Keratinocyte (primary cell): ENCODE measurements around the gene PCDHGB3. TPM values are rescaled to one million over a fixed set of nuclear protein-coding genes. Genes with fewer than 3 reads are reported as not detected.

ENCODE experiments used
- DNase-seq: peaks from one replicate; pipeline ENCODE4 v3.0.0-alpha.2; 2011; ENCODE audit warnings: low read depth, missing footprints, low spot score
- FAIRE-seq: peaks from 2 replicates; lab custom pipeline; 2011; peaks lifted over from hg19 to GRCh38; lab: Jason Lieb, UNC
- H2AFZ ChIP-seq: 2 replicates; pipeline ENCODE4 v1.6.0; 2012; ENCODE audit warnings: low read length, control low read depth, inconsistent platforms; ENCODE audit not compliant: control insufficient read depth
- H3K27ac ChIP-seq: 2 replicates; pipeline ENCODE4 v1.5.1; 2011; ENCODE audit warnings: low read length; ENCODE audit not compliant: control insufficient read depth, insufficient read depth
- H3K27me3 ChIP-seq: 3 replicates; pipeline ENCODE4 v1.6.0; 2011; ENCODE audit warnings: low read length; ENCODE audit not compliant: control insufficient read depth, insufficient read depth; ENCODE audit errors: extremely low read depth
- H3K36me3 ChIP-seq, 2 experiments: 2 replicates in 1 of 2; 3 replicates in 1 of 2; pipeline ENCODE4 v1.5.1; 2011; ENCODE audit warnings: low read length in 2 of 2, mild to moderate bottlenecking in 1 of 2; ENCODE audit not compliant: control insufficient read depth in 2 of 2, insufficient read depth in 2 of 2; ENCODE audit errors: extremely low read depth in 1 of 2
- H3K4me1 ChIP-seq: 3 replicates; pipeline ENCODE4 v1.5.1; 2011; ENCODE audit warnings: low read length; ENCODE audit not compliant: control insufficient read depth, insufficient read depth; ENCODE audit errors: extremely low read depth
- H3K4me2 ChIP-seq: 3 replicates; pipeline ENCODE4 v1.6.0; 2011; ENCODE audit warnings: low read depth, low read length; ENCODE audit not compliant: control insufficient read depth, insufficient read depth; ENCODE audit errors: extremely low read depth
- H3K4me3 ChIP-seq, 3 experiments: fragments of 200-600 bp in 1 of 3; sonication (generic) in 1 of 3; 2 replicates in 2 of 3; 3 replicates in 1 of 3; pipeline ENCODE4 v1.5.1; 2011 to 2016; ENCODE audit warnings: low read length in 3 of 3, mild to moderate bottlenecking in 3 of 3, control low read depth in 2 of 3, inconsistent platforms in 1 of 3, low read depth in 1 of 3, mixed read lengths in 1 of 3, mixed run types in 1 of 3, moderate library complexity in 1 of 3; ENCODE audit not compliant: control insufficient read depth in 2 of 3, insufficient read depth in 2 of 3; ENCODE audit errors: extremely low read depth in 1 of 3
- H3K79me2 ChIP-seq: 2 replicates; pipeline ENCODE4 v1.6.0; 2012; ENCODE audit warnings: low read length; ENCODE audit not compliant: control insufficient read depth, insufficient read depth
- H3K9ac ChIP-seq: 3 replicates; pipeline ENCODE4 v1.6.0; 2011; ENCODE audit warnings: low read length; ENCODE audit not compliant: control insufficient read depth, insufficient read depth; ENCODE audit errors: extremely low read depth
- H3K9me1 ChIP-seq: 3 replicates; pipeline ENCODE4 v1.6.0; 2011; ENCODE audit warnings: low read length; ENCODE audit not compliant: control insufficient read depth, insufficient read depth; ENCODE audit errors: extremely low read depth
- H3K9me3 ChIP-seq: 2 replicates; pipeline ENCODE4 v1.5.1; 2012; ENCODE audit warnings: low read depth, low read length; ENCODE audit not compliant: control insufficient read depth
- H4K20me1 ChIP-seq: 3 replicates; pipeline ENCODE4 v1.6.0; 2011; ENCODE audit warnings: low read length; ENCODE audit not compliant: control insufficient read depth, insufficient read depth; ENCODE audit errors: extremely low read depth
- EZH2 ChIP-seq: IDR thresholded peaks from one replicate; pipeline ENCODE4 v1.6.1; 2012; ENCODE audit warnings: inconsistent platforms, mild to moderate bottlenecking, low read length, moderate library complexity
- dilution Hi-C: fragments of 300-500 bp; cut with MboI; formaldehyde crosslinking; loops from one replicate; pipeline ENCODE4 v1.7.0; 2020; ENCODE audit warnings: low sequenced_read_pairs; ENCODE audit not compliant: extremely low pct_ligation_motif_present
- polyA plus RNA-seq, 5 experiments: library from polyadenylated mRNA; depleted of rRNA in 3 of 5; stranded (reverse) in 3 of 5; stranded (forward) in 1 of 5; unstranded in 1 of 5; fragments of >200 nt; gene quantifications; 1 replicate in 1 of 5; 2 replicates in 3 of 5; 3 replicates in 1 of 5; pipeline versions ENCODE4 v1.2.1 to v1.2.3, GENCODE V29; 2011 to 2012; ENCODE audit warnings: missing spikeins in 2 of 5, low read depth in 1 of 5, low replicate concordance in 1 of 5
- TF ChIP-seq, protein P1 (sequence below), 3 experiments: IDR thresholded peaks in 1 of 3; conservative IDR thresholded peaks in 1 of 3; optimal IDR thresholded peaks in 1 of 3; 2 replicates in 2 of 3; 3 replicates in 1 of 3; pipeline versions ENCODE3 to v1.5.1; 2011; ENCODE audit warnings: low read length in 3 of 3, mild to moderate bottlenecking in 3 of 3, moderate library complexity in 2 of 3, control low read depth in 1 of 3, inconsistent platforms in 1 of 3; ENCODE audit not compliant: insufficient read depth in 2 of 3; ENCODE audit errors: extremely low read depth in 1 of 3

PCDHGB3 gene
- polyA plus RNA-seq, 1 donor (not counting 4 experiments of a cell fraction or from before 2014, with no cell fraction given) = 0.18 TPM

- Histone ChIP-seq H3K36me3 (no peaks in the 10 kb centered on the region), H3K4me3 (no peak overlapping the region), H3K9me1 (no peaks in the 10 kb centered on the region), H3K4me2 (no peak overlapping the region), H3K4me1 (no peaks in the 10 kb centered on the region), H3K27ac (no peak overlapping the region), H2AFZ (no peak overlapping the region), H4K20me1 (no peaks in the 10 kb centered on the region), H3K9ac (no peak overlapping the region), H3K79me2 (no peaks in the 10 kb centered on the region), H3K27me3 (peaks cover 17% of the 10 kb centered on the region), H3K9me3 (peaks cover 14% of the 10 kb centered on the region)
- DNase-seq = no peak
- TF ChIP-seq EZH2 = no peak
- TF ChIP-seq, protein P1, sequence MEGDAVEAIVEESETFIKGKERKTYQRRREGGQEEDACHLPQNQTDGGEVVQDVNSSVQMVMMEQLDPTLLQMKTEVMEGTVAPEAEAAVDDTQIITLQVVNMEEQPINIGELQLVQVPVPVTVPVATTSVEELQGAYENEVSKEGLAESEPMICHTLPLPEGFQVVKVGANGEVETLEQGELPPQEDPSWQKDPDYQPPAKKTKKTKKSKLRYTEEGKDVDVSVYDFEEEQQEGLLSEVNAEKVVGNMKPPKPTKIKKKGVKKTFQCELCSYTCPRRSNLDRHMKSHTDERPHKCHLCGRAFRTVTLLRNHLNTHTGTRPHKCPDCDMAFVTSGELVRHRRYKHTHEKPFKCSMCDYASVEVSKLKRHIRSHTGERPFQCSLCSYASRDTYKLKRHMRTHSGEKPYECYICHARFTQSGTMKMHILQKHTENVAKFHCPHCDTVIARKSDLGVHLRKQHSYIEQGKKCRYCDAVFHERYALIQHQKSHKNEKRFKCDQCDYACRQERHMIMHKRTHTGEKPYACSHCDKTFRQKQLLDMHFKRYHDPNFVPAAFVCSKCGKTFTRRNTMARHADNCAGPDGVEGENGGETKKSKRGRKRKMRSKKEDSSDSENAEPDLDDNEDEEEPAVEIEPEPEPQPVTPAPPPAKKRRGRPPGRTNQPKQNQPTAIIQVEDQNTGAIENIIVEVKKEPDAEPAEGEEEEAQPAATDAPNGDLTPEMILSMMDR (optimal IDR thresholded peaks at IDR 0.05 in 1 of 3, IDR thresholded peaks at IDR 0.05 in 1 of 3, conservative IDR thresholded peaks at IDR 0.05 in 1 of 3; ENCODE audit: extremely low read depth in 1 of 3, insufficient read depth in 2 of 3, low read length in 3 of 3) = no peak
- FAIRE-seq = no peak
- dilution Hi-C loops = no loop called here
Measured at GRCh38 chr5:141356133-141356532, 13.9 kb upstream of the PCDHGB3 start.

DNA sequence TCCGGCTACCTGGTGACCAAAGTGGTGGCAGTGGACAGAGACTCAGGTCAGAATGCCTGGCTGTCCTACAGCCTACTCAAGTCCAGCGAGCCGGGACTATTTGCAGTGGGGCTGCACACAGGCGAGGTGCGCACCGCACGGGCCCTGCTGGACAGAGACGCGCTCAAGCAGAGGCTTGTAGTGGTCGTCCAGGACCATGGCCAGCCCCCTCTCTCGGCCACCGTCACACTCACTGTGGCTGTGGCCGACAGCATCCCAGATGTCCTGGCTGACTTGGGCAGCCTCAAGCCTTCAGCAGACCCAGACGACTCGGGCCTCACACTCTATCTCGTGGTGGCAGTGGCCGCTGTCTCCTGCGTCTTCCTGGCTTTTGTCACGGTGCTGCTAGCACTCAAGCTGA is 13.1 kb upstream of the PCDHGB3 start:
- dilution Hi-C loops = no loop called here
- no peaks in the 10 kb centered on the region for H3K79me2 ChIP-seq
- H3K4me1 ChIP-seq = no peaks in the 10 kb centered on the region
- H3K4me3 ChIP-seq = no peak overlapping the region
- no peaks in the 10 kb centered on the region for H3K9me1 ChIP-seq
- H3K36me3 ChIP-seq = no peaks in the 10 kb centered on the region
- DNase-seq (no peak), FAIRE-seq (no peak)
- H2AFZ ChIP-seq = no peak overlapping the region
- TF ChIP-seq, protein P1 (optimal IDR thresholded peaks at IDR 0.05 in 1 of 3, IDR thresholded peaks at IDR 0.05 in 1 of 3, conservative IDR thresholded peaks at IDR 0.05 in 1 of 3; ENCODE audit: extremely low read depth in 1 of 3, insufficient read depth in 2 of 3, low read length in 3 of 3) = no peak
- no peak for TF ChIP-seq EZH2
- H3K4me2 ChIP-seq = no peak overlapping the region
- no peak overlapping the region for H3K27ac ChIP-seq
- H3K9ac ChIP-seq = no peak overlapping the region
- peaks cover 12% of the 10 kb centered on the region for H3K9me3 ChIP-seq
- H3K27me3 ChIP-seq = peaks cover 19% of the 10 kb centered on the region
- H4K20me1 ChIP-seq = no peaks in the 10 kb centered on the region
